Right forelimb (tissue), 1 donor: Measurements from ENCODE around the gene PSMB4.

Source experiments
- DNase-seq: peaks from one replicate; pipeline ENCODE4 v3.0.0-alpha.2; 2018

PSMB4 gene

GRCh38 chr1:151443846-151444782 is 44.7 kb downstream of the PSMB4 start:
- peak; percentile 48 for DNase-seq

- DNase-seq = no peak
Measured at GRCh38 chr1:151444783-151445177, 45.4 kb downstream of the PSMB4 start.

DNA sequence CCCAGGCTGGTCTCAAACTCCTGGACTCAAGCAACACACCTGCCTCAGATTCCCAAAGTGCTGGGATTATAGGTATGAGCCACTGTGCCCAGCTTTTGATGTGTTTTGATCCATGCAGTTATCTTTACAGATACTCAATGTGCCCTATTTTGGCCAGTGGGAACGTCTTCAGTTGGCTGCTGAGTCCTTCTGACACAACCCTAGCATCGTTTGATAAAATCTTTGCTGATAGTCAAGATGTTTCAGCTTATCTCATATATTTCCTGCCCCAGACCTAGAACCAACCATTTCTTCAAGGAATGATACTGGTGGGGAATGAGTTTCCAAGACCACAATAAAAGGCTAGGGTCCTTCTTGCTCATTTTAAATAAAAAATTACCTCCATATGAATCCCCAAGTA is 48.3 kb downstream of the PSMB4 start:
- no peak for DNase-seq
